NCI-H146 (cell line): Measurements from ENCODE around the gene MXD3.
"Not testable (repeated sequence)": the region's sequence is repeated elsewhere in the genome, so short reads cannot be mapped to it uniquely, and the experiment has no call there.

Experiments used
- DNase-seq: peaks from one replicate; lab custom pipeline; 2025; lab: John Stamatoyannopoulos, UW

MXD3 gene, protein sequence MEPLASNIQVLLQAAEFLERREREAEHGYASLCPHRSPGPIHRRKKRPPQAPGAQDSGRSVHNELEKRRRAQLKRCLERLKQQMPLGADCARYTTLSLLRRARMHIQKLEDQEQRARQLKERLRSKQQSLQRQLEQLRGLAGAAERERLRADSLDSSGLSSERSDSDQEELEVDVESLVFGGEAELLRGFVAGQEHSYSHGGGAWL

DNA sequence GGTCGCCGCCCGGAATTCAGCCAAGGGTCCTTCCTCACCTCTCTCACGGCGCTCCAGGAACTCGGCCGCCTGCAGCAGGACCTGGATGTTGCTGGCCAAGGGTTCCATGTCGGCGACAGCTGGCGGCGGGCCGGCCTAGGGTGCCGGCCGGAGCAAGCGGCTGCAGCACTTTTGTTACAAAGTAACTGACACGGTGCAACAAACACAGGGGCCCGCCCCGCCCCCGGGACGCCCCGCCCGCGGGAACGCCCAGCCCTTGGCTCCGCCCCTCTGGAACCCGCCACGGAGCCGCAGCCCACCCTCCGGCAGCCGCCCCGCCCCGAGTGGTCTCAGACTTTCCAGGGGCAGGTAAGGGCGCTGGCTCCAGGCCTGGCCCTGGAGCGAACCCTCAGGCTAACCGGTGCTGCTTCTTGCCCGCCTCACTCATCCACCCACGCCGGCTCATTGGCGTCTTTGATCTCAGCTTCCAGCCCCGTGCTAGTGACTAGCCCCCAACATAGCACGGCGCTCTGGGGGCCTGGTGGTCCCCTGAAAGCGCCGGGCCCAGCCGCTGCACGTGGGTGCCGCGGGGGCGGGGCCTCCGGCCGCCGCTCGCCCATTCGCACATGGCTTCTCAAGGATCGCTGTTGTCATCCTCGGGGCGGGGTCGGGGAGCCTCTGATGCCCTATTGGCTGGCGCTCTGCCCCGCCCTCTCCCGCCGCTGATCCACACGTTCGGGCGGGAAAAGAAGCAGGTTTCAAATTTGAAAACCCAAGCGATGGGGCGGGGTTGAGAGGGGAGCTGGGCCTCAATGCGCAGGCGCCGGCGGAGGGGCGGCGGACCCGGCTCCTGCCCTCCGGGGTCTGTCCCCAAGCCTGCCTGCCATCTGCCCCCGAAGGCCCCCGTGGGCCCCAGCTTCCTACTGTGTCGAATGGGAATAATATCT, at the start of gene MXD3:
Gene MXD3 (minus strand): TSS at position 176 of the 926 bp plus-strand sequence. CDS start 68 bp downstream, at position 108.
- DNase-seq: peak; percentile 95

- not testable (repeated sequence) for DNase-seq
Observed at GRCh38 chr5:177360740-177361139, 49.0 kb upstream of the MXD3 start.

- DNase-seq: no peak
Observed at GRCh38 chr5:177359860-177360259, 48.2 kb upstream of the MXD3 start.

DNA sequence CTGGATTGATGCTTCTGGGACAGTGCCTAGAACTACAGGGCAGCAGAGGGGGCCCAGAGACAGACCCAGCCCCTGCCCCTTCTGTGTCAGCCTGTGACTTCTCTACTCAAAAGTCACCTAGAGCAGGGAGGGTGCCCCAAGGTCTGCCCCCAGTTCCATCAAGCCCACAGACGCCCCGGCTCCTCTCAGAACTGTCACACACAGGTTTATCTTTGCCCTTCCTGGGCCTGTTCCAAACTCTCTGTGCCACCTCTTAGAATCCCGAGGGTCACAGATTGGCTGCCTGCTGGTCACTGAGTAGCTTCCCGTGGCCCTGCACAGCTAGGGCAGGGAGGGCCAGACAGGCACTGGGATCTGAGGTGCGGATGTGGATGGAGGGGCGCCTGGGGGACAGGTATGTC, 47.8 kb upstream of the MXD3 start:
- DNase-seq: no peak

GRCh38 chr5:177358370-177358819, 46.7 kb upstream of the MXD3 start:
- DNase-seq: no peak

- DNase-seq: peak; percentile 48
Observed at GRCh38 chr5:177357459-177358351, 46.0 kb upstream of the MXD3 start, which contains the start of gene RGS14. Gene RGS14 (plus strand): TSS chr5:177357924. CDS start chr5:177358025, 101 bp downstream.

GRCh38 chr5:177357146-177357458, 45.4 kb upstream of the MXD3 start:
- DNase-seq: no peak

DNA sequence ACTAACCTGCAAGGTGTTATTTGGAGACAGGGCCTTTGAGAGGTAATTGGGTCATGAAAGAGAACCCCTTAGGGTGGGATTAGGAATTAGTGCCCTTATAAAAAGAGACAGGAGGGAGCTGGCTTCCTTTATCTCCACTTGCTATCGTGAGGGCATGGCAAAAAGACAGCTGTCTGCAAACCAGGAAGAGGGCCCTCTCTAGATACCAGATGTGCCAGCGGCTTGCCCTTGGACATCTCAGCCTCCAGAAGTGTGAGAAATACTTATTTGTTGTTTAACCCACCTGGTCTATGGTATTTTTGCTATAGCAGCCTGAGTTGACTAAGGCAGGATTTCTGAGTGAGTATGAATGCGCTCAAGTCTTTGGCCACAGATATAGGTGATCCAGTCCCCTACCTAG, 45.0 kb upstream of the MXD3 start:
- no peak for DNase-seq

DNA sequence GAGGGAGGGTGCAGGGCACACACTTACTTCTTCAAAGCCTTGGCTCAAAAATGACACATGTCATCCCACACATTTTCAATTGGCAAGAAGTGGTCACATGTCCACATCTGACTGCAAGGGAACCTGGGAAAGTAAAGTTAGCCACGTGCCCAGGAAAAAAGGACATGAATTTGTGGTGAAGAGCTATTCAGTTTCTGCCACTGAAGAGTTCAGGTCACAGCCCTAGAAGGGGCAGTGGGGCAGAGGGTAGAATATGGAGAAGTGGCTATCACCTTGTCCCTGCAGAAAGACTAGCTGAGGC, 44.1 kb upstream of the MXD3 start:
- no peak for DNase-seq

DNA sequence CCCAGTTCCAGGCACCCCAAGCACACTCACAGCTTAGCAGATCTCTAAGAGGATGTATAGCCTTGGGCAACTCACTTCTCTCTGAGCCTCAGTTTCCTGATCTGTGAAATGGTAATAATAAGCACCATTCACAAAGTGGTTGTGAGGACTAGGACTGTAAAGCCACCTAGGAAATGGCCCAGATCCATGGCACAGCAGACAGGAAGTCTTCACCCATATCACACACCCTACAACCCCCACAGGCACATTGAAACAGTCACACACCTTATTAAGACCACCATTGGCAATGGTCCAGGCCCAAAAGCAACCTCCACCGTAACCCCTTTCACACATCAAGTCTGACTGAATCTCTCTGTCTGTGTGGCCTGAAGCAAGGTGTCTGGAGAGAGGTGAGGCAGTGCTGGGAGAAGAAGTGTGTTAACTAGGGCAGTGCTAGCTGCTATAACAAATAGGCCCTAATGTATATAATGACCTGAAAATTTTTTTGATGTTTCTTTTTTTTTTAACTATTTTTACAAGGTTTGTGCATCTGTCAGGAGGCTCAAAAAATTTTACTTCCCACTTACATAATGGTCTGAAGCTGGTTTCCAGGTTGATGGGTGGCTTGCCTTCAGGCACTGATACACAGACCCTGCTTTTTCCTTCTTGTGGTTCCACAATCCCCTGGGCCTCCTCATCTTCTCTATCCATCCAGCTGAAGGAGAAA, 43.6 kb upstream of the MXD3 start:
- no peak for DNase-seq

GRCh38 chr5:177354711-177355110, 43.0 kb upstream of the MXD3 start:
- DNase-seq: no peak

DNA sequence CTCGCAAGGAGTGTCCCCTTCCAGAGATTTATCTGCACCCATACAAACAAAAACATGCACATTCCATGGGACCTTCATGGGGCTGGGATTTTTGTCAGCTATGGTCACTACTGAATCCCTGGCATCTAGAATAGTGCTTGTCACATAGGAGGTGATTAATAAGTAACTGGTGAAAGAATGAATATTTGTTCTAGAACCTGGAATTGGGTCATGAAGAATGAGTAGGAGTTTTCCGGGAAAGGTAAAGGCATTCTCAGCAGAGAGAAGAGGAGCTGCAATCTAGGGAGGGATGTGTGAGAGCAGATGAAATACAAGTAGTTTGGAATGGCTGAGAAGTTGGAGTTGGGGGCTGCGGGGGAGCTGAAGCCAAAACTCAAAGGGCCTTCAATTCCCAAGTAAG, 42.6 kb upstream of the MXD3 start:
- DNase-seq: no peak

DNA sequence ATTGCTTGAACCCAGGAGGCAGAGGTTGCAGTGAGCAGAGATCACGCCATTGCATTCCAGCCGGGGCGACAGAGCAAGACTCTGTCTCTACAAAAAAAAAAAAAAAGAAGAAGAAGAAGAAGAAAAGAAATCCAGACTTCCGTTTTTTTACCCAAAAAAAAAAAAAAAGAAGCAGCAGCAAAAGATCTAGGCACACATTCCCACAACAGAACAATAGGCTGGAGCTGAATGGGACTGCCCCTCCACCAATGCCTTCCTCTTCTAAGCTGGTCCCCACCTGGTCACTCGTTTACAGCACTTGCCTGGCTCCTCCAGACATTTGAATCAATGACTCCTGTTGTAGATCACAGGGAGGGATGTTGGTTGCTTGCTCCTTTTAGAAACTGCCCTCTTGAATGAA, 41.4 kb upstream of the MXD3 start:
- DNase-seq: no peak

GRCh38 chr5:177351392-177352329, 40.0 kb upstream of the MXD3 start, which contains the start of gene LMAN2:
Gene LMAN2 (minus strand): TSS chr5:177351668. CDS start chr5:177351647, 21 bp downstream.
- DNase-seq: peak; percentile 90

DNA sequence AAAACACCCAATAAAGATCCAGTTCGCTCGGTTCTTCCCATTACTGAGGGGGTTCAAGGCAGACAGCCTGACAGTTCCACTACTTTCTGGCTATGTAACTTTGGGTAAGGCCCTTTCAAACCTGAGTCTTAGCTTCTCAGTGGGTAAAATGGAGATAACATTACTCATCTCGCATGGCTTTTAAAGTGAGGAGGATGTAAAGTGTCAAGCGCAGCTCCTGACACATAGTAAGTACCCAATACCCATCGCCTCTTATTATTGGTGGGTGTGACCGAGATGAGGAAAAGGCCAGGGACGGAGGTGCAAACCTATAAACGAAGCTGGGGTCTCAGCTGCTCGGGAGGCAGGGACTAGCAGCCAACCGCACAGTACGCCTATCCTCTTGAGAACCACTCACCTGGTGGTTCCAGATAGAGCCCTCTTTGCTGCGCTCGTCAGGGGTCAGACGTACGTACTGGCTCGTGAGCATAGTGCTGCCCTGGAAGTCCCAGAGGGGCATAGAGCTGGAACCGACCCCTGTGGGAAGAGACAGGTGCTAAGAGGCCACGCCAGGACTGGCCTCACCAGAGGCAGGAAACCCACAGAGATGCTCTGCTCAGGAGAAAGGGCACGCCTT, 39.2 kb upstream of the MXD3 start:
- peak; percentile 36 for DNase-seq

DNA sequence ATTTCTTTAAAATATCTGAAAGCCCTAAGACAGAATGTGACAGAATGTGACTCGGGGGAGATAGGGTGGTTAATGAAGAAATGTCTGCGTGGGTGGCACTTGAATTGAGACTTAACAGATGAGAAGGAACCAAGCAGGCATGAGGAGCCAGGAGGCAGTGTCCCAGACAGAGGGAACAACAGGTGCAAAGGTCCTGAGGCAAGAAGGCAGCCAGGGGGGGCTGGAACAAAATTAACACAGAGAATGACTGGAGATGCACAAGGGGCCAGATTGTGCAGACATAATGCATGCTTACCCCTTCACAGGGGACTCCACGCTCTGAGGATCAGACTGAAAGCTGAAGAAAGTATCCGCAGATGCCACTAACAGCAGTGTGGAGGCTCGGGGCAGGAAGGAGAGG, 38.1 kb upstream of the MXD3 start:
- DNase-seq: no peak

DNA sequence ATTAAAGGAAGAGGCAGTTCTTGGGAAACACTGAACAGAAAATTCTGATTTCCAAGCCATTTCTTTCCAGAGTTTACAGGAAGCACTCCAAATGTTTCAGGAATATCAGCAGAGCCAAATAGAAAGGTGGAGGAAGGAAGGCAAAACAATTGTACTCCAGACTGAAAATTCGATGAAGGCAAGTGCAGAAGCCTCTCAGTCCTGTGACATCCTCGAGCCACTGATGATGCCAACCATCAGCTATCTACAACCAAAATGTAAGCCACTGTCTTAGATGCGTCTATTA, 37.6 kb upstream of the MXD3 start:
- no peak for DNase-seq

GRCh38 chr5:177347699-177348098, 36.0 kb upstream of the MXD3 start:
- no peak for DNase-seq

- DNase-seq: no peak
Observed at GRCh38 chr5:177346820-177347219, 35.1 kb upstream of the MXD3 start.

- no peak for DNase-seq
Observed at GRCh38 chr5:177344891-177345290, 33.2 kb upstream of the MXD3 start.
